ENCODE measurements around the gene TNNI2. TPM values are rescaled to one million over a fixed set of nuclear protein-coding genes. Genes with fewer than 3 reads are reported as not detected.
"Not testable (repeated sequence)": the region's sequence is repeated elsewhere in the genome, so short reads cannot be mapped to it uniquely, and the experiment has no call there.

The TNNI2 gene
- total RNA-seq, 2 donors from 2014 or later: not detected

DNA sequence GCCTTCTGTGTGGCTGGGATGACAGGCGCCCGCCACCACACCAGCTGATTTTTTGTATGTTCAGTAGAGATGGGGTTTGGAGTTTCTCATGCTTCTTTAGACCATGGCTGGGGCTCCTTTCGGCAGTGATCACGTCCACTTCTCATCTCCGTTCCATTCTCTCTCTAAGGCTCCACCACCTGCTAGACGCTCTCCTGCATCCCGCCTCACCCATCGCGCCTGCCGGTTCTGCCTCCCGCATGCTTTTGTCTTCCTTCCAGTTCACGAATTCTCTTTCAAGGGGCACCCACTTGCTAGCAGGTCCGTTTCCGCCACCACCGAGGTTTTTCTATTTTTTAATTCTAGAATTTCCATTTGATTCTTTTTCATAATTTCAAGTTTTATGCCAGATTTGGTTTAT, 26.0 kb upstream of the TNNI2 start:
- no peak overlapping the region for H3K9ac ChIP-seq (ENCODE audit: extremely low read depth, low read length, poor library complexity, severe bottlenecking)
- no peaks in the 10 kb centered on the region for H3K9me3 ChIP-seq (ENCODE audit: control insufficient read depth, low read length)
- Mint-ChIP-seq H3K27ac (no peak overlapping the region), H3K4me1 (no peaks in the 10 kb centered on the region), H3K27me3 (ENCODE audit: insufficient read depth) (peaks cover 27% of the 10 kb centered on the region), H3K9me3 (peaks cover 16% of the 10 kb centered on the region), H3K36me3 (ENCODE audit: low read depth) (no peaks in the 10 kb centered on the region), H3K4me3 (no peak overlapping the region)
- no peak overlapping the region for H3K27ac ChIP-seq (ENCODE audit: low read depth, low read length)
- H3K36me3 ChIP-seq (ENCODE audit: control insufficient read depth, insufficient read depth, low read length): no peaks in the 10 kb centered on the region
- no peaks in the 10 kb centered on the region for H3K4me1 ChIP-seq (ENCODE audit: control insufficient read depth, insufficient read depth, low read length)
- no peak overlapping the region for H3K4me3 ChIP-seq (ENCODE audit: low read length)
- 89 to 90% methylated on average over 13 to 14 of the region's 15 CpGs for WGBS, 2 experiments (ENCODE audit: insufficient coverage in 1 of 2, insufficient read length in 1 of 2)
- H3K27me3 ChIP-seq (ENCODE audit: control insufficient read depth, insufficient read depth, low read length, poor library complexity, severe bottlenecking): no peaks in the 10 kb centered on the region
- DNase-seq: no peak
- TF ChIP-seq, protein P1, sequence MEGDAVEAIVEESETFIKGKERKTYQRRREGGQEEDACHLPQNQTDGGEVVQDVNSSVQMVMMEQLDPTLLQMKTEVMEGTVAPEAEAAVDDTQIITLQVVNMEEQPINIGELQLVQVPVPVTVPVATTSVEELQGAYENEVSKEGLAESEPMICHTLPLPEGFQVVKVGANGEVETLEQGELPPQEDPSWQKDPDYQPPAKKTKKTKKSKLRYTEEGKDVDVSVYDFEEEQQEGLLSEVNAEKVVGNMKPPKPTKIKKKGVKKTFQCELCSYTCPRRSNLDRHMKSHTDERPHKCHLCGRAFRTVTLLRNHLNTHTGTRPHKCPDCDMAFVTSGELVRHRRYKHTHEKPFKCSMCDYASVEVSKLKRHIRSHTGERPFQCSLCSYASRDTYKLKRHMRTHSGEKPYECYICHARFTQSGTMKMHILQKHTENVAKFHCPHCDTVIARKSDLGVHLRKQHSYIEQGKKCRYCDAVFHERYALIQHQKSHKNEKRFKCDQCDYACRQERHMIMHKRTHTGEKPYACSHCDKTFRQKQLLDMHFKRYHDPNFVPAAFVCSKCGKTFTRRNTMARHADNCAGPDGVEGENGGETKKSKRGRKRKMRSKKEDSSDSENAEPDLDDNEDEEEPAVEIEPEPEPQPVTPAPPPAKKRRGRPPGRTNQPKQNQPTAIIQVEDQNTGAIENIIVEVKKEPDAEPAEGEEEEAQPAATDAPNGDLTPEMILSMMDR (conservative IDR thresholded peaks at IDR 0.05): no peak

DNA sequence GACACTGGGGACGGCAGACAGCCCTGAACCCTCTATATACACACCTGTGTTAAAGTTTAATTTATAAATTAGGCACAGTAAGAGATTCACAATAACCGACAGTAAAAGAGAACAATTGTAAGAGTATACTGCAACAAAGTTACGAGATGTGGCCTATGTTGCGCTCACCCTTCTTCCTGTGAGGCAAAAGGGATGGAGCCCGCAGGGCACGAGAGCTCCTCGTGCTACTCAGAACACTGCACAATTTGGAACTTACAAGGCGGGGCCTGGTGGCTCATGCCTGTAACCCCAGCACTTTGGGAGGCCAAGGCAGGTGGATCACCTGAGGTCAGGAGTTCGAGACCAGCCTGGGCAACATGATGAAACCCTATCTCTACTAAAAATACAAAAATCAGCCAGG, 25.4 kb upstream of the TNNI2 start:
- not testable (repeated sequence) for H3K4me3 Mint-ChIP-seq; H3K4me3 ChIP-seq (ENCODE audit: low read length); H3K36me3 ChIP-seq (ENCODE audit: control insufficient read depth, insufficient read depth, low read length); H3K36me3 Mint-ChIP-seq (ENCODE audit: low read depth); H3K27ac ChIP-seq (ENCODE audit: low read depth, low read length); H3K27me3 ChIP-seq (ENCODE audit: control insufficient read depth, insufficient read depth, low read length, poor library complexity, severe bottlenecking); H3K4me1 Mint-ChIP-seq; H3K4me1 ChIP-seq (ENCODE audit: control insufficient read depth, insufficient read depth, low read length); H3K27ac Mint-ChIP-seq; DNase-seq; H3K9ac ChIP-seq (ENCODE audit: extremely low read depth, low read length, poor library complexity, severe bottlenecking); H3K9me3 ChIP-seq (ENCODE audit: control insufficient read depth, low read length)
- Mint-ChIP-seq H3K9me3 (peaks cover 17% of the 10 kb centered on the region), H3K27me3 (ENCODE audit: insufficient read depth) (peaks cover 27% of the 10 kb centered on the region)
- WGBS, 2 experiments (ENCODE audit: insufficient coverage in 1 of 2, insufficient read length in 1 of 2): 91 to 94% methylated on average over 3 to 8 of the region's 9 CpGs

DNA sequence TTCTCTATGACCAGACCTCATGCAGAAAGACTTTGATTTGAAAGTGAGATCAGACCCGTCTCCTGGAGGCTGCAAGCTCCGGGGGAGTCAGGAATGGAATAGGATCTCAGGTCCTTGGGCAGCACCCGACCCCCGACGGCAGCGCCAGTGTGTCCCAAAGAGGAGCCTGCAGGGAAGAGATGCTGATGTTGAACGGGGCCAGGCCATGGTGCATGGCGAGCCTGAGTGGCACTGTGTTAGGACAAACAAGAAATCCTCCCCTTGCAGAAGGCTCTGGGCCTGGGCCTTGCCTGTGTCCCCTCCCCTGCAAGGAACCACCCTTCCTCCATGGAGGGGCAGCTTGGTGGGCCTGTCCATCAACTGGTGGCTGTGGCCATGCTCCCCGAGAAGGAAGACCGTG, 24.1 kb upstream of the TNNI2 start:
- no peaks in the 10 kb centered on the region for H3K27me3 ChIP-seq (ENCODE audit: control insufficient read depth, insufficient read depth, low read length, poor library complexity, severe bottlenecking)
- H3K4me1 ChIP-seq (ENCODE audit: control insufficient read depth, insufficient read depth, low read length): no peaks in the 10 kb centered on the region
- peaks cover 18% of the 10 kb centered on the region for H3K9me3 Mint-ChIP-seq
- H3K27ac Mint-ChIP-seq: no peak overlapping the region
- H3K36me3 Mint-ChIP-seq (ENCODE audit: low read depth): no peaks in the 10 kb centered on the region
- 70 to 91% methylated on average over 5 to 10 of the region's 10 CpGs for WGBS, 2 experiments (ENCODE audit: insufficient coverage in 1 of 2, insufficient read length in 1 of 2)
- no peak overlapping the region for H3K4me3 Mint-ChIP-seq
- peaks cover 7% of the 10 kb centered on the region for H3K9me3 ChIP-seq (ENCODE audit: control insufficient read depth, low read length)
- no peaks in the 10 kb centered on the region for H3K4me1 Mint-ChIP-seq
- H3K27me3 Mint-ChIP-seq (ENCODE audit: insufficient read depth): peaks cover 25% of the 10 kb centered on the region
- H3K4me3 ChIP-seq (ENCODE audit: low read length): no peak overlapping the region
- TF ChIP-seq, protein P1 (conservative IDR thresholded peaks at IDR 0.05): no peak
- H3K27ac ChIP-seq (ENCODE audit: low read depth, low read length): no peak overlapping the region
- H3K36me3 ChIP-seq (ENCODE audit: control insufficient read depth, insufficient read depth, low read length): no peaks in the 10 kb centered on the region
- no peak overlapping the region for H3K9ac ChIP-seq (ENCODE audit: extremely low read depth, low read length, poor library complexity, severe bottlenecking)
- DNase-seq: no peak

DNA sequence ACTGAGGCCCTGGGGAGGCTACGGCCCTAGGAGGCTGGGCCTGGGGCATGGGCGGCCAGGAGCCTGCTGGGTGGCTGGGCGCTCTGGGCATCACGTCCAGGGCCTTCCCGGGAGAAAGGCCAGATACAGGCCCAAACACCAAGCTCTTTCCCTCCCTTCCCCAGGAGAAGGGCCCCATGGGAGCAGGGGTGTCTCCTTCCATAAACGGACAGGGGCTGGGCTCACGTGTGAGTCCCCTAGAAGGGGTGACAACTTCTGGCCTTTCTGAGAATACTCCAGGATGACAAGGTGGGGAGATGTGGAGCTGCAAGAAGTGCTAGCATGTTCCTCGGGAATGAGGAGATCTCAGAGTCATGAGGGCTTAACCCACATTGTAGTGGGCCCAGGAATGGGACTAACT, 23.5 kb upstream of the TNNI2 start:
- H3K36me3 Mint-ChIP-seq (ENCODE audit: low read depth): no peaks in the 10 kb centered on the region
- TF ChIP-seq, protein P1 (conservative IDR thresholded peaks at IDR 0.05): no peak
- H3K27ac ChIP-seq (ENCODE audit: low read depth, low read length): no peak overlapping the region
- no peaks in the 10 kb centered on the region for H3K4me1 Mint-ChIP-seq
- no peak overlapping the region for H3K4me3 Mint-ChIP-seq
- no peaks in the 10 kb centered on the region for H3K36me3 ChIP-seq (ENCODE audit: control insufficient read depth, insufficient read depth, low read length)
- H3K27ac Mint-ChIP-seq: no peak overlapping the region
- H3K4me3 ChIP-seq (ENCODE audit: low read length): no peak overlapping the region
- WGBS, 2 experiments (ENCODE audit: insufficient coverage in 1 of 2, insufficient read length in 1 of 2): 89 to 95% methylated on average over 6 to 8 of the region's 8 CpGs
- H3K27me3 ChIP-seq (ENCODE audit: control insufficient read depth, insufficient read depth, low read length, poor library complexity, severe bottlenecking): no peaks in the 10 kb centered on the region
- H3K9me3 Mint-ChIP-seq: peaks cover 16% of the 10 kb centered on the region
- peaks cover 7% of the 10 kb centered on the region for H3K9me3 ChIP-seq (ENCODE audit: control insufficient read depth, low read length)
- no peaks in the 10 kb centered on the region for H3K4me1 ChIP-seq (ENCODE audit: control insufficient read depth, insufficient read depth, low read length)
- no peak overlapping the region for H3K9ac ChIP-seq (ENCODE audit: extremely low read depth, low read length, poor library complexity, severe bottlenecking)
- no peak for DNase-seq
- peaks cover 26% of the 10 kb centered on the region for H3K27me3 Mint-ChIP-seq (ENCODE audit: insufficient read depth)

Data from endodermal cell (in vitro differentiated cells).